HG03457 (cell line): Measurements from ENCODE around the gene DNAJC1.
"Not testable (repeated sequence)": the region's sequence is repeated elsewhere in the genome, so short reads cannot be mapped to it uniquely, and the experiment has no call there.

Experiments
- ATAC-seq: cut with Tn5 transposase; IDR thresholded peaks from one replicate; pipeline ENCODE4 v1.9.1; 2021; ENCODE audit warnings: moderate number of reproducible peaks; ENCODE audit not compliant: unreplicated experiment

The DNAJC1 gene

DNA sequence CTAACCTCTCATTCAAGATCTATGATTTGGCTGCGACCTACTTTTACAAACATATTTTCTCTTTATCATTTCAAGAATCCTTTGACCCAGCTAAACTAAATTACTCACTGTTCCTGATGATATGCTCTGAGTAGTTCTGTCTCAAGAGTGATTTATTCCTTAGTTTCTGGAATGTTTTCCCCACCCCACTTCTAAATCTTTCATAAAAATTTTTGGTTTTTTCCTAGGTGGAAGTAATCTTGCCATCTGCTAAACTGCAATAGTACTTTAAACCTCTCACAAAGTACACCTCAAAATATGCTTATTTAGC, 170.8 kb downstream of the DNAJC1 start:
- ATAC-seq, result no peak

DNA sequence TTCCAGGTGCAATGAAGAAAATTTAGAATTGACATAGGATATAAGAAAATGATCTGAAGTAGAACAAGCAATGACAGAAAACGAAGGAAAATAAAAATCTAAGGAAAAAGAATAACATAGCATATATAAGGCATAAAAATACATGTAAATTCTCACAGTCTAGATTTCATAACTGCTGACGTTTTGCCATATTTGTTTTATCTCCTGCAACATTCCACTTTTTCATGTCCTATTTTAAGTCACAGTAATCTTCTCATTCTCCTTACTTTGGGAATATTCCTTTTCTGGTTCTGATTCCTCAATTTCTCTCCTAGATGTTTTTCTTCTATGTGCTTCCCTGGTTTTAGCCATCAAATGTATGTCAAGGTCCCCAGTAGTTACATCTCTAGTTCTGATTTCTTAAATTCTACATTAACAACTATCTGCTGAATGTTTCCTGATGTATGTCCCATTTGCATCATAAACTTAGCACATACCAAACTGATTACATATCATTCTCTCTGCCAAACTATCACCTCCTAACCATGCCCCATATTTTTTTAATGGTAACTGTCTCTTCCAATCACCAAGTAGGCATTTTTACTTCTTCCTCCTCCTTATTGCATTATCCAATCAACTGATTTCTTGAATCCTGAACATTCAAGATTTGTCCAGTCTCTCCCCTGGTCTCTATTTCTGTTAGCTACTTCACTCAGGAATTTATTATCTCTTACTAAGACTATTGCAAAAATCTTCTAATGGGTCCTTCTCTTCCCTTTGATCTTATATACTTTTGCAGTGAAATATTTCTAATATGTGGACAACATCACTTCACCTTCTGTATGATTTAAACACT, 171.3 kb downstream of the DNAJC1 start:
- ATAC-seq, result no peak

DNA sequence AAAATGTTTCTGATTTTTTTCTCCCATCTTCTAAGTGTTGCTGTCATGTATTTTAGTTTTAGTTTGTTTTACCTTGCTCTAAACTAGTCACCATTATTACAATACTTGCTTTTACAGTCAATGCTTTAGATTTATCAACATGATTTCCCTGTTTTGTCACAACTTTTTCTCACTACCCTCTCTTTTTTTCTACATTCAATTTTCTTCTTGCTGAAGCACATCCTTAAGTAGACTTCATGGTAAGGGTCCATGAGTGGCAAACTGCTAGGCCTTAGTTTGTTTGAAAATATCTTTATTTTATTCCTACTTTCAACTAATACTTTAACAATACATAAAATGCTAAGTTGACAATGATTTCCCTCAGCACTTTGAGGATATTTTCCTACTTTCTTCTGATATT, 173.5 kb downstream of the DNAJC1 start:
- no peak for ATAC-seq

DNA sequence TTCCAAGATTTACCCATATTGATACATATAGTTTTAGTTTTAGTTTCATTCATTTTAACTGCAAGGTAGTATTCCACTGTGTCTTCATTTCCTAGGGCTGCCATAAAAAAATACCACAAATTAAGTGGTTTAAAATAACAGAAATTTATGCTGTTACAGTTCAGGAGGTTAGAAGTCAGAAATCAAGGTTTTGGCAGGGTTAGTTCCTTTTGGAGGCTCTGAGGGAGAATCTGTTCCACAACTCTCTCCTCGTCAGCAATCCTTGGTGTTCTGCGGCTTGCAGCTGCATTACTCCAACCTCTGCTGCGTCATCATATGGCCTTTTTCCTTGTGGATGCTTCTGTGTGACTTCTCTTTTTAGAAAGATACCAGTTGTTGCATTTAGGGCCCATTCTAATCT, 176.2 kb downstream of the DNAJC1 start:
- no peak for ATAC-seq

DNA sequence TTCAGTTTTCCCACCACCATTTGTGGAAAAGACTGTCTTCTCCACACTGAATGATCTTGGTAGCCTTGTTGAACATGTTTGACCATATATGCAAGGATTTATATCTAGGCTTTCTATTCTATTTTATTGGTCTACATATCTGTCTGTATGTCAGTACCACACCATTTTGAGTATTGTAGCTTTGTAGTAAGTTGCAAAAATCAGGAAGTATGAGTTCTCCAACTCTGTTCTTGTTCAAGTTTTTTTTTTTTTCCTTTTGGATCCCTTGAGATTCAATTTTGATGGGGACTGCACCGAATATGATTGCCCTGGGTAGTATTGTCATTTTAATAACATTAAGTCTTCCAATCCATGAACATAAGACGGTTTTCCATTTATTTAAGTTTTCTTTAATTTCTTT, 176.8 kb downstream of the DNAJC1 start:
- no peak for ATAC-seq

DNA sequence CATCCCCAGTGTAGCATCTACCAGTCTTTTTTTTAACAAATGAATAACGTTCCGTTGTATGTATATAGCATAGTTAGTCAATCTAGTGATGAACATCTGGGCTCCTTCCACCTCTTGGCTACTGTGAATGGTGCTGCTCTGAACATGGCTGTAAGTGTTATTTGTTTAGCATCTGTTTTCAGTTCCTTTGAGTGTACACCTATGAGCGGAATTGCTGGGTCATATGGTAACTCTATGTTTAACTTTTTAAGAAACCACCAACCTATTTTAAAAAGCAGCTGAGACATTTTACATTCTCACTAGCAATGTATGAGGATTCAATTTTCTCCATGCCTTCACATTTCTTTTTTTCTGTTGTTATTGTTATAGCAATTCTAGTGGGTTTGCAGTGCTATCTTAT, 178.2 kb downstream of the DNAJC1 start:
- ATAC-seq, result no peak

DNA sequence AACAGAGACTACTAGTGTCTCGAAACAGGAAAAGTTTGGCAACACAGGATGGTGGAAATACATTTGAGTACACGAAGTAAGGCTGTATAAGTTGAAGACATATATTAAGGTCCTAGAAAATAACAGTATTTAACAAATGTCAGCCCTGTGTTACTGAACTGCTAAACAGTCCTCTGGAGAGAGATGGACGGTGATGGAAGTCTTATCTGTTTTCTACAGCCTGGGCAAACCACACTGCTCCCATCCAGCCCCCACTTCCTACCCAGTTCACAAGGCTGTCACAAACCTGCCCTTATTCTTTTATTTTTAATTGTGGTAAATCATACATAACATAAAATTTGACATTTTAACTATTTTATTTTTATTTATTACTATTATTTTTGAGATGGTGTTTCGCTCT, 179.1 kb downstream of the DNAJC1 start:
- no peak for ATAC-seq

DNA sequence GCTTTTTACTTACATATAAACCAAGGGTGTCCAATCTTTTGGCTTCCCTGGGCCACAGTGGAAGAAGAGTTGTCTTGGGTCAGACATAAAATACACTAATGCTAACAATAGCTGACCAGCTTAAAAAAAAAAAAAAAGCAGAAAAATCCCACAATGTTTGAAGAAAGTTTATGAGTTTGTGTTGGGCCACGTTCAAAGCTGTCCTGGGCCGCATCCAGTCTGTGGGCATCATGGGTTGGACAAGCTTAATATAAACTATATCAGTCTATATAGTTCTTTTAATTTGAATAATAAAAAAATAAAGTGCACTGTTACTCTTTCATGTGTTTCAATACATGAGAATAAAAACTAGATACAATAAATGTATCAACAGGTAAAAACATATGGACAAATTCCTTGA, 179.9 kb downstream of the DNAJC1 start:
- ATAC-seq, result no peak

DNA sequence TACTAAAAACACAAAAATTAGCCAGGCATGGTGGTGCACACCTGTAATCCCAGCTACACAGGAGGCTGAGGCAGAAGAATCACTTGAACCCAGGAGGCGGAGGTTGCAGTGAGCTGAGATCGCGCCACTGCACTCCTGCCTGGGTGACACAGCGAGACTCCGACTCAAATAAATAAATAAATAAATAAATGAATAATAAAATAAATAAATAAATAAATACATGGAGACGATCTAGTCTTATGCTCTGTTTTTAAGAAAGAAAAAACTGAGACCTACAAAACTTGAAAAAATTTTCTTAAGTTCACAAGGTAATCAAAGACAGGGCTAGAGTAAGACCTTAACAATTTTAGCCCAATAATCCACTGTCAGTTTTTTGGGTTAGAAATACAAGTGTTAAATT, 181.3 kb downstream of the DNAJC1 start:
- ATAC-seq, result not testable (repeated sequence)

DNA sequence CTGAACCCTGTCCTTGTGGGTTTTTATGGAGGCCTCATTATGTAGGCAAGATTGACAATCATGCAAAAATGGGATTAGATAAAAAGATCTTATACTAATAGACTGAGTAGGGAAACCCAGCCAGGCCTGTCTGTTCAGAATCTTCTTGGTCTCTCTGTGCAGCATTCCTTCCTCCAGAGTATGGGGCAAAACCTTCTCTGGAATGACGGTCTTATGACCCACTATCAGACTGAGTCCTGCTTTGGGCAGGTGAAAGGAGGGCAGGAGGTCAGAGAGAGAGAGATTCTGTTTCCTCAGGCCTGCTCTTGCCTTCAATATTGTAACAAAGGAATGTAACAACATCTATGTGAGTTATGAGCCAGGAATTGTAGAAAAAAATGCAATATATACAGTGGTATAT, 182.6 kb downstream of the DNAJC1 start:
- no peak for ATAC-seq

DNA sequence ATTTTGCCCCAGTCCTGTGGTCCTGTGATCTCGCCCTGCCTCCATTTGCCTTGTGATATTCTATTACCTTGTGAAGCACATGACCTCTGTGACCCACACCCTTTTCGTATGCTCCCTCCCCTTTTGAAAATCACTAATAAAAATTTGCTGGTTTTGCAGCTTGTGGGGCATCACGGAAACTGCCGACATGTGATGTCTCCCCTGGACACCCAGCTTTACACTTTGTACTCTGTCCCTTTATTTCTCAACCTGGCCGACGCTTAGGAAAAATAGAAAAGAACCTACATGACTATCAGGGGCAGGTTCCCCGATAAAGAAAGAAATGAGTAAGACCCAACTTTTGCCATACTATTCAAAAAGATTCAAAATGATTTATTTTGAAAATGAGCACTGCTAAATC, 185.1 kb downstream of the DNAJC1 start:
- not testable (repeated sequence) for ATAC-seq

DNA sequence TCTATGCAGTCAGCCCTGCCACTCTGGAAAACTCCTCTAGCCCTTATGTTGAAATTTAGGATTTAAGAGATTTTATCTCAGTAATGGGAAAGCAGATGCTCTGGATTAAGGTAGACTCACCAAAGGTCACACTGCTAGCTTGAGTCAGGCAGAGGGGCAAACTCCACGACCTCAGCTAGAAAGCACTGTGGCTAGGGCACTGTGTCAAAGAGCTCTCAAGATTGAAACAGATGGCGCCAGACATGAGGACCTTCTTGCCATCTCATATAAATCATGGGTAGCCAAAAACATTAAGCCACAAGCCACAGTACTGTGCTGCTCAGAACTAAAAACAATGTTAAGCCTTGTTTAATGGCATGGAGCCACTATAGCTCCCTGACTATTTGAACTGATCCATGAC, 188.7 kb downstream of the DNAJC1 start:
- no peak for ATAC-seq

DNA sequence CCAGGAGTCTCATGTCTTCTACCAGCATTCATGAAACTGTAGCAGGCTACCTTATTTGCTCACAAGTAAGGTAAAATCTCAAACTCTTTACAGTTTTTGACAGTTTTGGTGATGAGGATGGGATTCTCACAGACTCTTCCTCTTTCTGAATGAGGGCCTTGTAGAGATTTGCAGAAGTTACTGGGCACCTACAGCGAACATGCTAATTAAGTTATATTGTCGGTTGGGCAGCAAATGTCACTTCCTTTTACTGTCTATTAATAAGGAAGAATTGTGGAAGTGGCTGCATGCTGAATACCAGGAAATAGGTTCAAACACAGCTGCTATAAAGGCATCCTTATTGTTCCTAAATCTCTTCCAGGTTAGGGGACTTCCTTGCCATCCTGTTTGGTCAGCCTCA, 189.6 kb downstream of the DNAJC1 start:
- ATAC-seq, result no peak

DNA sequence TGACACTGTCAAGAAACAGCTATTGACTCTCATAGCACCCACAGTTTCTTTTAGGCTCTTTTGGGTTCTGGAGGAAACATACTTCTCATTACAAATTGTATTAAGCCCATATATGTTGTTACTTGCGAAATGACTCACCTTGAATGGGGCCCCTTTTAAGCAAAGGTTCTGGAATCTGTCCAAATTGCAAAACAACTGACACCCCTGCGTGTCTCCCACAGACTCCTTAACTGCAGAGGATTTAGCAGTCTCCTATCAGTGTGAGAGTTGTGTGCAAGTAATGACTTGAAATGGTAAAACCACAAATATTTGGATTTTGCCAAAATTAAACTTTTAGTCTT, 192.3 kb downstream of the DNAJC1 start:
- no peak for ATAC-seq

DNA sequence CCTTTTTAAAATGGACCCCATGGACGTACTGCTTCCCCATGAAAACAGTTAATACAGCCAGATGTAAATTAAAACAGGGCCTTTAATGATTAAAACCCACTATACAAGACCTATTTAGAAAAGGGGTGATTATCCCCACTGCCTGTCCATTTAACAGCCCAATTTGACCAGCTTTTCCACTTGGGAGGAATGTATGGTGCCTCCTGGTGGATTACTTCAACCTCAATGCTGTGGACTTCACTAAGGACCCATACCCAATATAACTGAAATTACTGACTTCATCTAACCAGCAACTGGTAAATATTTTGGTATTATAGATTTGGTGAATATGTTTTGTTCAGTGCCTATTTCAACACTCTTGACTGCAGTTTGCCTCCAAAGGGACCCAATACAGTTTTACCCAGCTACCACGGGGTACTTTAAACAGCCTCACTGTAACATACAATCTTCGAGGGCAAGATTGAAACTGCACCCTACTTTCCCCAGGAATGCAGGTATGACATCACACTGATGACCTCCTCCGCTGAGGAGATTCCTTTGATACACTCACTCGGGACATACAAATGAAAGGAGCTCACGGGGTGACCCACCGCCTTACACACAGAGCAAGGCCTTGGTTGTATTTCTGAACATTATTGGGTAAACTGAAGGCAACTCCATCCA, 192.8 kb downstream of the DNAJC1 start:
- no peak for ATAC-seq

DNA sequence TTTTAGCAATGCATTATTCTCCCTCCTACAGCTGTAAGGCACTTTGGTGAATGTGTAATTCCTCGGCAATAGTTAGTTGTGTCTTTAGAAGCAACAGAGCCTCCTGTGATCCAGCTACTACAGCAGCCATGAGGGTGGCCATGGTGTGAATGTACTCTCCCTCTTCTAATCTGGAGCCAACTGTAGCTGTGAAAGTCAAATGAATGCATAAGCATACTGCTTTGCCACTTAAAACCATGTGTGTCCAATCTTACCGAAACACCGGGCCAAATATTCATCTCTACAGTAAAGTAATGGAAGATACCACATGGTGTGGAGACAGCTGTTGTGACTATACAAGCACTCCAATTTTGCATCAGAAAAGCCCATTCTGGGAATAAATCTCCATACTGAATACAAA, 195.0 kb downstream of the DNAJC1 start:
- ATAC-seq, result no peak

DNA sequence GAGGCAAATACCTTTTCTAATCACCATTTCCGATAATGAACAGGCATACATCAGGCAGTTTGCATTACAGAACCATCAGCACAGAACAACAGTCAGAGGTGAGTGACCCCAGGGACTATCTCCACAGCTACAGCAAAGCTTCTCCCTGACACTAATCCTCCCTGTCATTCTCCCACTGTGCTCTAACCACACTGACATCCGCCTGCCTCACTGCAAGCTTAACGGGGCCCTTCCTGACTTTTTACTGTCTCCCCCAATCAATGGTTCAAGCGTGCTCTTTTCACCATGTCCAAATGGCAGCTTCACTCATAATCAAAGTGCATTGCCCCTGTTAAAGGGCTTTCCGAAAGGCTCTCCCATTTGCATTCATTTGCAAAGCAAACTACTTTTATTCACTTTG, 196.3 kb downstream of the DNAJC1 start:
- no peak for ATAC-seq

DNA sequence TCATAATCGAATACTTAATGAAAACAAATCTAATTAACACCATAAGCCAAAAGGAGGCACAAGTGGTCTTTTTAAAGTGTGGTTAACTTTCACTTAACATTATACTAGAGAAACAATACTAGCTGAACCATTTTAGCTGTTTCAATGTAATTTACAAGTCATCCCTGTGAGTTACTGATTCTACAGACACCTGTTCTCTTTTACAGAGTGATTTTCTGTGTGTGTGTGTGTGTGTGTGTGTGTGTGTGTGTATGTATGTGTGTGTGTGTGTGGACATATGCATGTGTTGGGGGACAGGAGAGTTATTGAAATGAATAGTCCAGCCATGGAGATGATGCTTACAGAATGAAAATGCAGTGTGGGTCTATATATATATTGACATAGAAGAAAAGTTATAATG, 200.2 kb downstream of the DNAJC1 start:
- no peak for ATAC-seq

DNA sequence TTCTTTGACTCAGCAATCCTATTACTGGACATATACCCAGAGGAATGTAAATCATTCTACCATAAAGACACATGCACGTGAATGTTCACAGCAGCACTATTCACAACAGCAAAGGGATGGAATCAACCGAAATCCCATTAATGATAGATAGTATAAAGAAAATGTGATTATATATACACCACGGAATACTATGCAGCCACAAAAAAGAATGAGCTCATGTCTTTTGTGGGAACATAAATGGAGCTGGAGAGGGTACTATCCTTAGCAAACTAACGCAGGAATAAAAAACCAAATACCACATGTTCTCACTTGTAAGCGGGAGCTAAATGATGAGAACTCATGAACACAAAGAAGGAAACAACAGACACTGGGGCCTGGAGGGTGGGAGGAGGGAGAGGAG, 201.9 kb downstream of the DNAJC1 start:
- ATAC-seq, result no peak

DNA sequence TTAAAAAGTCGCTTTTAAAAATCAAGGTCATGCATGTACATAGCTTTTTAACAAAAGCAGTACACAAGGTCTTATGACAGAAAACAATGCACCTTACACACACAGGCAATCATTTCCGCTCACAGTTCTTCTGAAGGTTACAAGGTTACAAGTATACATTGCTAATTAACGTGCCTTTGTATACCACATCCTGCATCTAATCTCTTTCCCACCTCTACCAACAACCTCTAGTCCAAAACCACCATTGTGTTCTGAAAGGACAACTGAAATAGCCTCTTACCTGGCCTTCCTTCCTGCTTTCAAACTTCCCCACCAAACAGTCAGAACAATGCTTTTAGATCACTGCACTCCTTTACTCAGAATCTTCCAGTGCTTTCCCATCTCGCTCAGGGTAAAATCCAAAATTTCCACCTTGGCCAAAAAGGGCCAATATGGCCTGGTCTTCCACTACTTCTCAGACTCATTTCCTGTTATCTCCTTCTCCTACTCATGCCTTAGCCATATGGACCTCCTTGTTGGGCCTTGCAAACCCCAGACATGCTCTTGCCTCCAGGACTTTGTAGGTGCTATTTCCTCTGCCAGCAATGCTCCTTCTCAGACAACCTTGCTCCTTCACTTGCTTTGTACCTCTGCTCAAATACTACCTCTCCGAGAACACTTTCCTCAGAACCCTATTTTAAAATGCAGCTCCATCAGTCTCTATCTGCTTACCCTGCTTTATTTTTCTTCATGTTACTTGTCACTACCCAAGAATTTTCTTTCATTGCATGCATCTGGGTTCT, 205.4 kb downstream of the DNAJC1 start:
- no peak for ATAC-seq

DNA sequence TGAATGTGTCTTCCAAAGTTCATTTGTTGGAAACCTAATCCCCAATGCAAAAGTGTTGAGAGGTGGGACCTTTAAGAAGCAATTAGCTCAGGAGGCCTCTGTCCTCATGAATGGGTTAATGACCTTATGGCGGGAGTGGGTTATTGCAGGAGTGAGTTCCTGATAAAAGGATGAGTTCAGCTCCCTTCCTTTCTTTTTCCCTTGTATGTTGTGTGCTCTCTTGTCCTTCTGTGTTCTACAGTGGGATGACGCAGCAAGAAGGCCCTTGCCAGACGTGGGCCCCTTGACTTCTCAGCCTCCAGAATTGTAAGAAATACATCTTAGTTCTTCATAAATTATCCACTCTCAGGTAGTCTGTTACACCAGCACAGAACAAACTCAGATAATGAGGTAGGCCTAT, 206.0 kb downstream of the DNAJC1 start:
- no peak for ATAC-seq

DNA sequence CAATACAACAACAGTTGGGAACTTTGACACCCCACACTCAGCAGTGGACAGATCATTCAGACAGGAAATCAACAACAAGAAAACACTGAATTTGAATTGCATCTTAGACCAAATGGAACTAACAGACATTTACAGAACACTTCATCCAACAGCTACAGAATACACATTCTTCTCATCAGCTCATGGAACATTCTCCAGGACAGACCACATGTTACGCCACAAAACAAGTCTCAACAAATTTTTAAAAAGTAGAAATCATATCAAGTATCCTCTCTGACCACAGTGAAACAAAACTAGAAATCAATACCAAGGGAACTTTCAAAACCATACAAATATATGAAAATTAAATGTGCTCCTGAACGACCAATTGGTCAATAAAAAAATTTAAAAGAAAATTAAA, 212.3 kb downstream of the DNAJC1 start:
- no peak for ATAC-seq
